ENCODE measurements around the gene MEIKIN.

DNA sequence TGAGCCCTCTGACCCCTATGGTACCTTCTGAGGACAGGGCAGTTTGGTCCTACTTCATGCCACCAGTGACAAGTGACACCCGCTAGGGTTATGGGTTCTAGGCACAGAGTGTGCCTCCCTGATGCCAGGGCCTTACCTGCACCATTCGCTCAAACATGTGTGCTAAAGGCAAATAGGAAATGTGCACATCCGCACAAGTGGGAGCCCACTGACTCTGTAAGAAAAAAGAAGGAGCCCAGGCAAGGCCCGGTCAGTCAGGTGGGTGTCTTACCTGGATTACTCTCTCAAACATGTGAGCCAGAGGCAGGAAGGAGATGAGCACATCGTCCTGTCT, 29.1 kb upstream of the MEIKIN start:
- TF ChIP-seq CTCF (conservative IDR thresholded peaks at IDR 0.05; ENCODE audit: low read depth in 2 of 2) (no peak), POLR2AphosphoS5 (IDR thresholded peaks at IDR 0.05; ENCODE audit: low read depth) (no peak)
